Stimulated activated CD4-positive, alpha-beta T cell treated with anti-CD3 and anti-CD28 coated beads, Interleukin-15, amount 100 ng/mL, for 48 hours (primary cell): ENCODE measurements around the gene GPAT3.
"Not testable (repeated sequence)": the region's sequence is repeated elsewhere in the genome, so short reads cannot be mapped to it uniquely, and the experiment has no call there.

Experiments
- DNase-seq, 2 donors: peaks; one replicate each; pipeline ENCODE4 v3.0.0-alpha.2; 2020; ENCODE audit warnings: low read depth in 2 of 2

The GPAT3 gene

GRCh38 chr4:83604321-83604720, 68.4 kb downstream of the GPAT3 start:
- no peak for DNase-seq

GRCh38 chr4:83605210-83605609, 69.3 kb downstream of the GPAT3 start:
- DNase-seq = no peak

GRCh38 chr4:83605744-83606172, 69.8 kb downstream of the GPAT3 start:
- no peak for DNase-seq

- DNase-seq = no peak
These were observed 70.6 kb downstream of the GPAT3 start for GRCh38 chr4:83606460-83606859.

GRCh38 chr4:83606898-83607297, 71.0 kb downstream of the GPAT3 start:
- no peak for DNase-seq

- DNase-seq = no peak
These were observed 73.5 kb downstream of the GPAT3 start for GRCh38 chr4:83609365-83609764.

GRCh38 chr4:83610729-83611128, 74.8 kb downstream of the GPAT3 start:
- no peak for DNase-seq

- DNase-seq = no peak
These were observed 77.1 kb downstream of the GPAT3 start for GRCh38 chr4:83613023-83613422.

- no peak for DNase-seq
These were observed 78.1 kb downstream of the GPAT3 start for GRCh38 chr4:83613994-83614393.

- no peak for DNase-seq
These were observed 80.3 kb downstream of the GPAT3 start for GRCh38 chr4:83616252-83616651.

- no peak for DNase-seq
These were observed 81.6 kb downstream of the GPAT3 start for GRCh38 chr4:83617371-83618035.

- DNase-seq = no peak
These were observed 82.5 kb downstream of the GPAT3 start for GRCh38 chr4:83618431-83618830.

- no peak for DNase-seq
These were observed 83.2 kb downstream of the GPAT3 start for GRCh38 chr4:83618991-83619645.

GRCh38 chr4:83622127-83622526, 86.2 kb downstream of the GPAT3 start:
- not testable (repeated sequence) for DNase-seq

GRCh38 chr4:83625821-83626220, 89.9 kb downstream of the GPAT3 start:
- no peak for DNase-seq

- DNase-seq = no peak
These were observed 90.4 kb downstream of the GPAT3 start for GRCh38 chr4:83626245-83626836.

- DNase-seq = no peak
These were observed 94.2 kb downstream of the GPAT3 start for GRCh38 chr4:83629945-83630721.

- no peak for DNase-seq
These were observed 95.2 kb downstream of the GPAT3 start for GRCh38 chr4:83631066-83631465.

- no peak for DNase-seq
These were observed 101.0 kb downstream of the GPAT3 start for GRCh38 chr4:83636930-83637329.

GRCh38 chr4:83639849-83640493, 104.1 kb downstream of the GPAT3 start:
- peak in 1 of 2 donors; percentile 40 for DNase-seq

- DNase-seq = no peak
These were observed 107.1 kb downstream of the GPAT3 start for GRCh38 chr4:83643036-83643435.
